ENCODE data around the gene LRRTM4. TPM values are rescaled to one million over a fixed set of nuclear protein-coding genes. Genes with fewer than 3 reads are reported as not detected.

The LRRTM4 gene
- total RNA-seq, 1 experiment from 2014 or later = 9.4 TPM

GRCh38 chr2:76870011-76870410 lies 652.2 kb downstream of the LRRTM4 start:
- Mint-ChIP-seq H3K9me3 (no peaks in the 10 kb centered on the region), H3K36me3 (no peaks in the 10 kb centered on the region), H3K4me3 (no peak overlapping the region), H3K27me3 (ENCODE audit: low read depth) (no peaks in the 10 kb centered on the region), H3K4me1 (peaks cover 5% of the 10 kb centered on the region), H3K27ac (no peak overlapping the region)
- CTCF ChIA-PET = no interaction called here
- DNase-seq (ENCODE audit: low spot score) = no peak
- TF ChIP-seq NR2C2 (CRISPR knock-in tag; IDR thresholded peaks at IDR 0.05) = no peak
- no peak for TF ChIP-seq ZNF121 (CRISPR knock-in tag; IDR thresholded peaks at IDR 0.05)
- no peak for TF ChIP-seq ZSCAN18 (CRISPR knock-in tag; IDR thresholded peaks at IDR 0.05)
- TF ChIP-seq TEAD1 (CRISPR knock-in tag; IDR thresholded peaks at IDR 0.05) = no peak
- TF ChIP-seq MAX (CRISPR knock-in tag; IDR thresholded peaks at IDR 0.05) = no peak
- TF ChIP-seq IRF1 (CRISPR knock-in tag; IDR thresholded peaks at IDR 0.05) = no peak
- TF ChIP-seq JAZF1 (CRISPR knock-in tag; IDR thresholded peaks at IDR 0.05) = no peak
- TF ChIP-seq ATF3 (CRISPR knock-in tag; conservative IDR thresholded peaks at IDR 0.05) = no peak
- no peak for TF ChIP-seq IRF2 (CRISPR knock-in tag; IDR thresholded peaks at IDR 0.05; ENCODE audit: borderline replicate concordance, low read depth)
- no peak for TF ChIP-seq CBFB (CRISPR knock-in tag; IDR thresholded peaks at IDR 0.05; ENCODE audit: low read depth)
- no peak for TF ChIP-seq ZNF416 (CRISPR knock-in tag; IDR thresholded peaks at IDR 0.05)
- no peak for TF ChIP-seq CDX4 (CRISPR knock-in tag; IDR thresholded peaks at IDR 0.05; ENCODE audit: borderline replicate concordance)
- no peak for TF ChIP-seq ZNF138 (CRISPR knock-in tag; conservative IDR thresholded peaks at IDR 0.05)
- TF ChIP-seq MXD4 (CRISPR knock-in tag; IDR thresholded peaks at IDR 0.05; ENCODE audit: borderline replicate concordance) = no peak
- no peak for TF ChIP-seq ELF4 (CRISPR knock-in tag; IDR thresholded peaks at IDR 0.05; ENCODE audit: low read depth)
- TF ChIP-seq ZBTB21 (CRISPR knock-in tag; IDR thresholded peaks at IDR 0.05; ENCODE audit: borderline replicate concordance) = no peak
- TF ChIP-seq EMX1 (CRISPR knock-in tag; IDR thresholded peaks at IDR 0.05) = no peak
- TF ChIP-seq AR (CRISPR knock-in tag; IDR thresholded peaks at IDR 0.05) = no peak
- no peak for TF ChIP-seq ZNF671 (CRISPR knock-in tag; IDR thresholded peaks at IDR 0.05)
- peak; percentile 30; the same call in 1 of the 2 replicates for ATAC-seq
- POLR2A ChIA-PET = no interaction called here

GRCh38 chr2:76867854-76868253 lies 654.3 kb downstream of the LRRTM4 start:
- CTCF ChIA-PET = interaction anchor here (0.6 kb wide), 1 partner anchor 18 kb away, joined by 3 read pairs; no protein-coding TSS in a partner anchor
- no peaks in the 10 kb centered on the region for H3K9me3 Mint-ChIP-seq
- H3K27me3 Mint-ChIP-seq (ENCODE audit: low read depth) = no peaks in the 10 kb centered on the region
- TF ChIP-seq ZNF138 (CRISPR knock-in tag; conservative IDR thresholded peaks at IDR 0.05) = no peak
- TF ChIP-seq SOX15 (CRISPR knock-in tag; IDR thresholded peaks at IDR 0.05) = no peak
- no peak for TF ChIP-seq MLX (CRISPR knock-in tag; IDR thresholded peaks at IDR 0.05)
- DNase-seq (ENCODE audit: low spot score) (no peak), ATAC-seq (no peak)
- H3K4me1 Mint-ChIP-seq = peaks cover 5% of the 10 kb centered on the region
- POLR2A ChIA-PET = no interaction called here
- no peak overlapping the region for H3K4me3 Mint-ChIP-seq
- H3K27ac Mint-ChIP-seq = no peak overlapping the region
- H3K36me3 Mint-ChIP-seq = no peaks in the 10 kb centered on the region

Data from WTC11 (cell line).